Brain microvascular endothelial cell (primary cell): Measurements from ENCODE around the gene CLASP1.
"Not testable (repeated sequence)": the region's sequence is repeated elsewhere in the genome, so short reads cannot be mapped to it uniquely, and the experiment has no call there.

ENCODE experiments used
- DNase-seq: peaks from one replicate; pipeline ENCODE4 v3.0.0-alpha.2; 2020
- H3K27ac ChIP-seq: fragments of 250-450 bp; sonication (Bioruptor Pico); 2 replicates; pipeline ENCODE4 v1.5.1; 2020; ENCODE audit warnings: mild to moderate bottlenecking, moderate library complexity
- H3K27me3 ChIP-seq: fragments of 250-450 bp; sonication (Bioruptor Pico); replicated peaks from 2 replicates; pipeline ENCODE4 v1.5.1; 2020; ENCODE audit warnings: mild to moderate bottlenecking
- H3K36me3 ChIP-seq: fragments of 250-450 bp; sonication (Bioruptor Pico); replicated peaks from 2 replicates; pipeline ENCODE4 v1.5.1; 2020; ENCODE audit warnings: mild to moderate bottlenecking
- H3K4me3 ChIP-seq: 2 replicates; pipeline ENCODE4 v1.5.1; 2011; ENCODE audit warnings: low read depth, mild to moderate bottlenecking, control low read depth, low read length, moderate library complexity
- CTCF ChIP-seq: IDR thresholded peaks from 2 replicates; pipeline ENCODE4 v1.5.1; 2011; ENCODE audit warnings: low read depth, mild to moderate bottlenecking, moderate library complexity, low read length, control low read depth, inconsistent platforms; ENCODE audit errors: missing control alignments
- in situ Hi-C: cut with HindIII; loops from 2 replicates; pipeline ENCODE4 v1.10.0; 2017; ENCODE audit warnings: low sequenced_read_pairs, low pct_ligation_motif_present

The CLASP1 gene

GRCh38 chr2:121686218-121686617, 37.0 kb upstream of the CLASP1 start:
- TF ChIP-seq CTCF: no peak
- Histone ChIP-seq H3K27me3 (no peaks in the 10 kb centered on the region), H3K36me3 (no peaks in the 10 kb centered on the region), H3K4me3 (no peak overlapping the region), H3K27ac (no peak overlapping the region)
- in situ Hi-C loops: no loop called here
- DNase-seq: no peak

- TF ChIP-seq CTCF: no peak
- Histone ChIP-seq H3K36me3 (no peaks in the 10 kb centered on the region), H3K27ac (no peak overlapping the region), H3K27me3 (no peaks in the 10 kb centered on the region), H3K4me3 (no peak overlapping the region)
- in situ Hi-C loops: no loop called here
- DNase-seq: no peak
These were observed 33.4 kb upstream of the CLASP1 start for GRCh38 chr2:121682396-121683298.

GRCh38 chr2:121677855-121678254, 28.6 kb upstream of the CLASP1 start:
- Histone ChIP-seq H3K4me3 (no peak overlapping the region), H3K27me3 (no peaks in the 10 kb centered on the region), H3K27ac (no peak overlapping the region), H3K36me3 (no peaks in the 10 kb centered on the region)
- no peak for DNase-seq
- no peak for TF ChIP-seq CTCF
- in situ Hi-C loops: no loop called here

- in situ Hi-C loops, DNase-seq: not testable (repeated sequence)
These were observed 22.4 kb upstream of the CLASP1 start for GRCh38 chr2:121671621-121672020.

GRCh38 chr2:121670181-121670580, 20.9 kb upstream of the CLASP1 start:
- TF ChIP-seq CTCF: no peak
- no peaks in the 10 kb centered on the region for H3K36me3 ChIP-seq
- no peaks in the 10 kb centered on the region for H3K27me3 ChIP-seq
- DNase-seq: no peak
- no peak overlapping the region for H3K27ac ChIP-seq
- in situ Hi-C loops: no loop called here
- H3K4me3 ChIP-seq: no peak overlapping the region

More at GRCh38 chr2:121671621-121672020, 22.4 kb upstream of the CLASP1 start:
- H3K27me3 ChIP-seq, H3K4me3 ChIP-seq, H3K36me3 ChIP-seq, H3K27ac ChIP-seq: not testable (repeated sequence)

- H3K4me3 ChIP-seq: no peak overlapping the region
- TF ChIP-seq CTCF: no peak
- no peak overlapping the region for H3K27ac ChIP-seq
- in situ Hi-C loops: no loop called here
- no peak for DNase-seq
- no peaks in the 10 kb centered on the region for H3K36me3 ChIP-seq
- no peaks in the 10 kb centered on the region for H3K27me3 ChIP-seq
These were observed 18.4 kb upstream of the CLASP1 start for GRCh38 chr2:121667618-121668017.
